HS-27A (cell line): ENCODE results near the gene CCDC88A.
"Not testable (repeated sequence)": the region's sequence is repeated elsewhere in the genome, so short reads cannot be mapped to it uniquely, and the experiment has no call there.

ENCODE experiments used
- DNase-seq: peaks from one replicate; pipeline ENCODE4 v3.0.0-alpha.2; 2012; ENCODE audit warnings: low read depth, missing footprints

CCDC88A gene

DNA sequence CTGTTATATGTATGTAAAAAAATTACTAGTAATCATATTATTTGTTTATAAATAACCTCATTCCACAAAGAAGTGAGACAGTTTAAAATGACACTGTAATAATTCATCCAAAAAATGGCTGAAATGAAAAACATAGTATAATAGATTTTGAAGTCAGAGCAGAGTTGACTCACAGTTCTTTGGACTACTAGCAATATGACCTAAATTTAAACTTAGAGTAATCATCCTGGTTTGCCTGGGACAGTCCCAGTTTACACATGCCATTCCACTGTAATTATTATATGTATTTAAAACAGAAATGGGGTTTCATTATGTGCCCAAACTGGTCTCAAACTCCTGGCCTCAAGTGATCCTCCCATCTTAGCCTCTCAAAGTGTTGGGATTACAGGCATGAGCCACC is 48.3 kb downstream of the CCDC88A start:
- no peak for DNase-seq

- no peak for DNase-seq
These were observed 49.4 kb downstream of the CCDC88A start for GRCh38 chr2:55370208-55370607.

DNA sequence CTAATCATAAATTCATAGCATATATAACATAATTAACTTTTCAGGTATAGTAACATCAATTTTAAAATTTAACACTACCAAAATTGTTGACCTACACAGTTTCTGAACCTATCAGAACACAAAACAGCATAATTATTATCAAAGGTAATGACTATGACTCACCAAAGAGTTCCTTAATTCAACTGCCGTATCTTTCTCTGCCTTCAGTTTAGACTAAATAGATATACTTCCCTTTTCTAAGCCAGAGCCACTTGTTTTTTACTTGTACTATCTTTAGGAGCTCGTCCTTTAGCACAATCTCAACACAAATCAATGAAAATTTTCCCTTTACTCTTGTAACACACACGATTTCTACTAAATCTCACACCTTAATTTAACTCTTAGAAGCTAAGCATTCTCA is 54.4 kb downstream of the CCDC88A start:
- DNase-seq = no peak

DNA sequence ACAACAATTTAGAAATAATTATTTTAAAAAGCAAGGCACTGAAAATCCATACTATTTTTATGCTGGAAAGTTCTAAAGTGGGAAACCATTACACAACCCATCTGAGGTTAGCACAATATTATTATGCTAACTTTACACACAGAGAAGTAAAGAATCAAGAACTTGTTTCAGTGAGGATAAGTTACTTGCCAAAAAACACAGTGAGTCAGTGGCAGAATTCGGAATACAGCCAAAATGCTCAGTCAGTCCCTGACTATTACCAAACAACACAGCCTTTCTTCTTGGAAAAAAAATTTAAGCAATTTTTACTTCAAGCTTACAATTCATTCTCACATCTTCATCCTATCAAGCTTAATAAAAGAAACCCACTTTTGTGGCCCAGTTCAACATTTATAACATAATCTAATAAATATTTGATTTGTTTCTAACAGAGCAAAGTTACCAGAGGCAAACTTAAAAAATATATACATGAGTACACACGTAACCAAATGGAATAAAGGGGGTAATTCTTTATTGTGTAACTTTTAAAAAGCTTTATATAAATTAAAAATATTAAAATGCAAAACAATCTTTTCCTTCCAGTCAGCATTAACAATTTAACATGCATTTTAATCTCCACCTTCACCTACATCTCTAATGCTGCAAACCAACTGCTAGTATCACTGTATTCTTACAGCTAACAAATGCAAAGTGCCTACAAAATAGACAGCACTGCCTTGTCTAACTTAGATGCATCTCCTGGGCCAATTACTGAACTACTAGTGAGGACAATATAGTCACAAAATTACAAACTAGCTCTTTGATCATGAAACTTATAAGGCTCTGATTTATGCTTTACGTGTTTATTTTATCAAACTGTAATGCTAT is 55.2 kb downstream of the CCDC88A start:
- peak; percentile 69 for DNase-seq

- DNase-seq = no peak
These were observed 56.0 kb downstream of the CCDC88A start for GRCh38 chr2:55363636-55364035.

DNA sequence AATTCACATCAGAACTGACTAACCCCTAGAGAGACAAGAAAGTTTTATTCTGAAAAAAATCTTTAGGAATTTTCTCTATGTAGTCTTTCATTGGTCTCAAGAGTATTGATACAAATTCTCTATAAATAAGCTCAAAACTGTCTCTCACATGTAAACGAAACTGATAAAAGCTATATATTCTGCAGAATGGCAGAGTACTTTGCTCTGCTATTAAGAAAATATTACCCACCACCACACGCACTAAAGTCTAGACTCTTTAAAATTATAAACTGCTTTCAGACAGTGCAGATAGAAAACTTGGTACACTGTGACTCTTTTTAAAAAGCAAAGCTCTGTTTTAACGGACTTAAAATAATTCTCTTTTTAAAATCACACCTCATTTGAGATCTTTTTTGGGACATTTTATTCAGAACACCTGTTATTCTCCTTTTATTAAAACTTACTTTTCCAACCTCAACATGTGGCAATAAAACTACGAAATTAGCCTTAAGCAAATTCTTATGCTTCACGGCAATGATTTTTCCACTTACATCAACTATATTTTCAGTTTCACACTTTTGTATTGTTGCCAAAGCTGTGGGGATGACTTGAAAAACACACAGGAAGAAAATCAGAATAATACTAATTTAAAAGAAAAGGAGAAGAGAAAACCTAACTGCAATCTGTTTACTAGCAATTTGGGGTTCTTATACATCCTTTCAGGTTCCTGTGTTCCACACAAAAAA is 58.0 kb downstream of the CCDC88A start:
- DNase-seq = no peak

DNA sequence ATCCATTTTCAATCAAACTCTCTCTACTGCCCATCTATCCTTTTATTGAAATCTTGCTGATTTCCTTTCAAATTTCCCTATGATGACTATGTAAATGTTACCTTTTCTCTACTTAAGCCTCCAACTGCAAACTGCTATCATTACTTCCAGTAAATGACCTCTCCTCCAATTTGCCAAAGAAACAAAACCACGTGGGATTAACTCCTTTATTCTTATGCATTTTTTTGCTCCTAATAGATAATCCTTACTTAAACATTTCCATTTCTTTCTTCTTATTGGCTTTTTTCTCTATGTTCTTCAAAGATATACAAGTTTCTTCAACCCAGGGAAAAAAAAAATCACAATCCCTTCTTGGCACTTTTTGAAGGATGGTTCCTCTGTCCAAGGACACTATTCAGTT is 61.2 kb downstream of the CCDC88A start:
- no peak for DNase-seq

DNA sequence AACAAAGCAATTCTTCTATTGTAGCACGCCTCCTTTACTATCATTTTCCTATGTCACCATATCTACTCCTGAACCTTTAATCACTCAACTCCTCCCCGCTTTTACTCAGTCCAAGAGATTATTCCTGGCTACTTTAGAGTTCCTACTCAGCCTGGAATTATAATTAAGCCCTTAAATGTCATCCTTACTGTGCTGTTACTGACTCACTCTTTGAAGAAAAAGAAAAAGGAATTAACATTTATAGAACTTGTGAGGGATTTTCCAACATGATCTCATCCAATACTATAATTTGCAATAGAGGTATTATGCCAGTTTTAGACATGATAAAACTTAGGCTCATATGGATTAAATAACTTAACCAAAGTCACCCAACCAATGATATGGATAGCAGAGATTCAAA is 61.7 kb downstream of the CCDC88A start:
- DNase-seq = no peak

- no peak for DNase-seq
These were observed 62.5 kb downstream of the CCDC88A start for GRCh38 chr2:55357164-55357563.

DNA sequence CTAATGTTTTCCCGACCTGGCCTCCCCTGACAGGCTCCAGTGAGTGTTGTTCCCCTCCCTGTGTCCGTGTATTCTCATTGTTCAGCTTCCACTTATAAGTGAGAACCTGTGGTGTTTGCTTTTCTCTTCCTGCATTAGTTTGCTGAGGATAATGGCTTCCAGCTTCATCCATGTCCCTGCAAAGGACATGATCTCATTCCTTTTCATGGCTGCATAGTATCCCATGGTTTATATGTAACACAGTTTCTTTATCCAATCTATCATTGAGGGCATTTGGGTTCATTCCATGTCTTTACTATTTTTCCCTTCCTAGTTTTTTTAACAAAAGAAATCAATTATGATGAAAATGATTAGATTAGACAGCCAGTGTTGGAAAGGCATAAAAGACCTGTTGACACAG is 63.5 kb downstream of the CCDC88A start:
- not testable (repeated sequence) for DNase-seq

DNA sequence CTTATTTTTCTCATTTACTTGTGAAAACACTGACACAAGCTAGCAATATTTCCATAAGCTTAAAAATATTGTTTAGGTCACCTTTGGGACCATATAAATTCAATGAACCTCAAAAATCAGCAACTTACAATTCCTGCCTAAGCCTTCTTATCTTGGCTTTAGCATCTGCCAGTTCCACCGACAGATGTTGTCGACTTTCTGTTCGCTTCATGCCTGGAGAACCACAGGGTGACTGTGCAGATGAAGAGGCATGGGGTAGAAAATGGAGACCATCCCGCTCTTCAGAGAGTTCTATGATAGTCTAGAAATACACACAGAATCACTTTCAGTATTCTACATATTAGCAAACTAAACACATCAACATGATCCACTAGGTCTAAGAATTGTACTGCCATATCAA is 64.2 kb downstream of the CCDC88A start:
- DNase-seq = no peak

GRCh38 chr2:55351672-55352071 is 68.0 kb downstream of the CCDC88A start:
- DNase-seq = no peak

DNA sequence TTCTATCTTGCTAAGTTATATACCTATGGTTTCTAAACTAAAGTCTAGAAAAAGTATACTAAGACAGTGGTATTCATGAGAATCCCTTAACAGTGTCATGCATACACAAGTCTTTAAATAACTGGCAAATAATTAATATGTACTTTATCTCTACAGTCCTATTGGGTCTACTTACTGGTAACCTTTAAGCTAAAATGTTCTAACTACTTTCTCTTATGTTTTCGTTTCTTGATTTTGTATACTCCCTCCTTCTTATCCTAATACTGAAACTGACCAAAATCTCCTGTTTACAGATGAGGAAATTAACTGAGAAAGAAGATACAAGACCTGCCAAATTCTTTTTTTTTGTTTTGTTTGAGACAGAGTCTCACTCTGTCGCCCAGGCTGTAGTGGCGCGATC is 74.6 kb downstream of the CCDC88A start:
- DNase-seq = no peak

GRCh38 chr2:55338268-55338667 is 81.4 kb downstream of the CCDC88A start:
- no peak for DNase-seq

DNA sequence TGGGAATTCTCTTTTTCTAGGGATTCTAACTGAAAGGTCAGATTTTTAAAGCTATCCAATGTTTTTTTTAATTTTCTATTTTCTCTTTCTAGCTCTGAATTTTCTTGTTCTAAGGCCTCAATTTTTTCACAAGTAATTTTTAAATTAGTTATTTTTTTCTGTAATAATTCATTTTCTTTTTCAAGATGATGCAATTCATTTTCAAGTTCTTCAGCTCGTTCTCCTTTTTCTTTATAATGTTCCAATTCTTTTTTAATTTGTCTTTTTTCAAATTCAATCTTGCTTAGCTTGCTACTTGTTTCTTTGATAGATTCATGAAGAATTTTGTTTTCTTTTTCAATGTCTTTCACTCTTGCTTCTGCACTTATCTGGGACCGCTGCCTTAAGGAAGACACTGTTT is 84.9 kb downstream of the CCDC88A start:
- DNase-seq = no peak

GRCh38 chr2:55330541-55331297 is 88.9 kb downstream of the CCDC88A start:
- no peak for DNase-seq

GRCh38 chr2:55327470-55328230 is 92.0 kb downstream of the CCDC88A start:
- DNase-seq = no peak

- no peak for DNase-seq
These were observed 104.7 kb downstream of the CCDC88A start for GRCh38 chr2:55314985-55315384.

GRCh38 chr2:55311444-55311870 is 108.2 kb downstream of the CCDC88A start:
- DNase-seq = no peak

GRCh38 chr2:55309446-55309845 is 110.2 kb downstream of the CCDC88A start:
- no peak for DNase-seq

GRCh38 chr2:55302241-55302640 is 117.4 kb downstream of the CCDC88A start:
- no peak for DNase-seq

DNA sequence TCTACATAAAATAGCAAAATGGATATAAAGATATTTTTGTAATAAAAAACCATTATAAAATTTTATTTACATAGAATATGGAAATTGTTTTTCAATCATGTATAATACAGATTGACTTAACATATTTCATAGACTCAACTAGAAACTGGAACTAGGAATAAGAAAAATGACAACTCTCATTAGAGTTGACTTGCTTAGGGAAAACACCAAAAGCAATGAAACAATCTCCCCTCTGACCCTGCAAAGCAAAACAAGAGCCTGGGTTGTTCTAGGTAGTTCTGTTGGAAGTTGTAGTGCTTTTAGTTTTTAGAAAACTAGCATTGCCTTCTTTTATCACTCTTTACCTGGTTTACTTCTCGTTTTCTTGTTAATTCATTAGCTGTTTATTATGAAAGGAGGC is 118.4 kb downstream of the CCDC88A start:
- DNase-seq = no peak
